SIG-M5 (cell line): ENCODE data around the gene PCCA.
"Not testable (repeated sequence)": the region's sequence is repeated elsewhere in the genome, so short reads cannot be mapped to it uniquely, and the experiment has no call there.

ENCODE experiments used
- DNase-seq: peaks from one replicate; lab custom pipeline; 2025; lab: John Stamatoyannopoulos, UW

The PCCA gene

GRCh38 chr13:100245104-100245503, 156.2 kb downstream of the PCCA start:
- no peak for DNase-seq

DNA sequence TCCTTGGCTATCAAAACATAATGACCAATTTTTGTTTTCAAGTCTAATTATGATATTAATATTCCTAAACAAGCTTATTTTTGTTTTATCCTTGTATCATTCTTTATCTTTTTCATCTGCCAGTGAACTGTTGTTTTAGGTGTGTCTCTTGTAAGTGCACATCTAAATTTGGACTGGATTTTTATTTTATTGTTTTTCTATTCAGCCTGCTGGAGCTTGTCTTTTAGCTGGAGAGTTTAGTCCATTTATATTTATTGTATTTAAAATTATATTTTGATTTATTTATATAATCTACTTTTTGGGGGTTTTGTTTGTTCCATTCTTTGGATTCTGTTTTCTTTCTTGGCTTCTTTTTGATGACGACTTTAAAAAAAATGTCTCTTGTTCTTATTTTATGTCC, 159.0 kb downstream of the PCCA start:
- DNase-seq = no peak

- no peak for DNase-seq
These were observed 165.1 kb downstream of the PCCA start for GRCh38 chr13:100254002-100254401.

DNA sequence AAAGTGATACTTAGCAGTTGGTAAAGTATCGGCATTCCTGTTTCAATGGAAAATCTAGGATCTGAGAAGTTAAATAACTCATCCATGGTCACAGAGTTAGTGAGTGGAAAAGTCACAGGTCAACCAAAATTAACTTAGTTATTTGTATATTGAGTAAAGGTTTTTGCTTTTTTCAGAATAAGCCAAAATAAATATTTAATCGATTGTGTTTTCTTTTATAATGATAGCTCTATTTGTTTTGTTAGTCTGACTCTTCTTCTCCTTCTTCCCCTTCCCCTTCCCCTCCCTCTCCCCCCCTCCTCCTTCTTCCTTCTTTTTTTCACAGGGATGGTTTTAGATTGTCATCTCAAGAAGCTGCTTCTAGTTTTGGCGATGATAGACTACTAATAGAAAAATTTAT, 173.5 kb downstream of the PCCA start:
- DNase-seq = no peak

DNA sequence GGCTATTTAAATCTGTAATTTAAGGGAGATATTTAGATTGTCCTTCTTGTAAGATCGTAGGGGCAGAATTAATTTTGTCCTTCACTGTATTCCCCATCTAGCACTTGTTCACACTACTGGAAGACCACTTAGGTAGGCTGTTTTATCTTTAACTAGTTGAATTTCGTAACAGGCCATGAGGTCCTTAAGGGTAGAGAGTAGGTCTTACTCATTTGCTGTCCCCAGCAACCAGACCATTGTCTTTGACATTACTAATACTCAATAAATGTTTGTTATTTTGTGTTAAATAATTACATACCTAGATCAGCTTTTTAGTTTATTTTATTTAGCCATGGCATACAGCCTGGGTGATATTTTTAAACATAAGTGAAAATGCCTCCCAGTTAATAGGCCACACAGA, 177.1 kb downstream of the PCCA start:
- no peak for DNase-seq

DNA sequence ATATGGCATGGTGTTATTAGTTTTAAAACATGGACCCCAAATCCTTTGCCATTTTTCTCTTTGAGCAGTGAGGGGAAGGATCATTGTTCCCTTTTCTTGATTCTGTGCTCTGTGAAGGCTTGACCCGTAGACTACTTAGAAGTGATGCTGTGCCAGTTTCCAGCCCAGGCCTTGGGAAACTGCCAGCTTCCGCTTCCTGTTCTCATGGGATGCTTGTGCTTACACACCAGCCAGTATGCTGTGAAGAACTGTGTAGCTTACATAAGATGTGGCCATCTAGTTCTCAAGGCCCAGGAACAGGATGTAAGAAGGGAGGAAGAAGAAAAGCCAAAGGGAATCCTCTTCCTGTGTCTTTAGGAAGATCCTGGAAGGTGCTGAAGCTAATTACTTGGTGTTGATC, 180.9 kb downstream of the PCCA start:
- no peak for DNase-seq

- DNase-seq = no peak
These were observed 184.2 kb downstream of the PCCA start for GRCh38 chr13:100273138-100273537.

DNA sequence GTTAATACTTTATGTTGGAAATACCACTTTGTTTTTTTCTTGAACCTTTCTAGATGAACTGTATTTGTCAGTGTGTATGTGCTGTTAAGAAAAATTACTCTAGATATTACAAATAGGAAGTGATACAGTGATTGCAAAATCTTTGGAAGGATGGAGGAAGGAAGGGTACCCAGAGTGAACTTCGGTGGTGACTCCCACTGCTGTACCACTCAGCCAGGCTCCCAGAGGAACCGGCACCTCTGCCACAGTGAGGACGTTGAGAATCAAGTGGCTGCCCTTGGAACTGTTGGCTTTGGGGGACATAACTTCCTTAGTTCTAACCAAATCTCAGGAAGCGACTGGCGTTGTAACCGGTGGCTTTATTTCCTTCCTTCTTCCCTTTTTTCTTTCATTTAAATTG, 184.7 kb downstream of the PCCA start:
- DNase-seq = no peak

GRCh38 chr13:100274942-100275506, 186.1 kb downstream of the PCCA start:
- DNase-seq = no peak

GRCh38 chr13:100275746-100276145, 186.9 kb downstream of the PCCA start:
- no peak for DNase-seq

GRCh38 chr13:100280681-100281080, 191.8 kb downstream of the PCCA start:
- no peak for DNase-seq

DNA sequence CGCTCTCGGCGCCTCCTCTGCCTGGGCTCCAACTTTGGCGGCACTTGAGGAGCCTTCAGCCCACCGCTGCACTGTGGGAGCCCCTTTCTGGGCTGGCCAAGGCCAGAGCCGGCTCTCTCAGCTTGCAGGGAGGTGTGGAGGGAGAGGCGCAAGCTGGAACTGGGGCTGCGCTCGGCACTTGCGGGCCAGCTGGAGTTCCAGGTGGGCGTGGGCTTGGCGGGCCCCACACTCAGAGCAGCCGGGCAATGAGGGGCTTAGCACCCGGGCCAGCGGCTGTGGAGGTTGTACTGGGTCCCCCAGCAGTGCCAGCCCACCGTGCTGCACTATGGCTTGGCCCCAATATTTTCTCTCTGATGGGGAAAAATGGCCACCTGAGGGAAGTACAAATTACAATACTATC, 193.4 kb downstream of the PCCA start:
- not testable (repeated sequence) for DNase-seq

GRCh38 chr13:100290165-100290801, 201.4 kb downstream of the PCCA start:
- no peak for DNase-seq

DNA sequence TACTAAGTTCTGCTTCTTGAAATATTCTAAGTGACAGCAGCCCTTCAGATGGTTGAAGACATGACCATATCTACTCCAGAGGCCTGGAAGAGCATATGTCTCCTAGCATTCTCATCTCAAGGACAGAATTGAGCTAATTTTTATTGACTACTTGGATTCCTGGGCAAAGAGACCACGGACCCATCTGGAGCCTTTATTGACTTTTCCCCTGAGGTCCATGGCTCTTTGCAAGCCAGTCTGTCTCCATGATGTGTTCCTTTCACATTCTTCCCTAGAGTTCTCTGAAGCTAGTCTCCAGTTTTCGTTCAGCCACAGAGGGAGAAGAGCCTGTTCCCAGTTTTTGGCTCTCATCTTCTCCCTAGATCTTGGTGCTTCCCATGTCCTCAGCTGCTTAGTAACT, 202.7 kb downstream of the PCCA start:
- DNase-seq = no peak

- no peak for DNase-seq
These were observed 208.5 kb downstream of the PCCA start for GRCh38 chr13:100297413-100297812.

- no peak for DNase-seq
These were observed 209.3 kb downstream of the PCCA start for GRCh38 chr13:100298116-100298681.

DNA sequence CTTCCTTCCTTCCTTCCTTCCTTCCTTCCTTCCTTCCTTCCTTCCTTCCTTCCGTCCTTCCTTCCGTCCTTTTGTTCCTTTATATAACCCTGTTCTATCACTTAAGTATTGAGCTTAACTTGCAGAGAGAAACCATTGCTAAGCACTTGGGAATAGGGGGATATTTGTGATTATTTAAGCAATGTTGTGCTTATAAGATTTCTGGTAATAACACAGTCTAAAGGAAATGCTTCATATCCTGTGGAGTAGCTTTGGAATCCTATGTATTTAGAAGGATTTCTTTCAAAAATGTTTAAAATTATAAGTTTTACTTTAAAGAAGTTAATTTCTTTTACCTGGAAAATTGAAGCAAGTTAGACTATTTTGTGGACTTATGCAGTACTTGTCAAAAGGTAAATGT, 209.8 kb downstream of the PCCA start:
- no peak for DNase-seq

DNA sequence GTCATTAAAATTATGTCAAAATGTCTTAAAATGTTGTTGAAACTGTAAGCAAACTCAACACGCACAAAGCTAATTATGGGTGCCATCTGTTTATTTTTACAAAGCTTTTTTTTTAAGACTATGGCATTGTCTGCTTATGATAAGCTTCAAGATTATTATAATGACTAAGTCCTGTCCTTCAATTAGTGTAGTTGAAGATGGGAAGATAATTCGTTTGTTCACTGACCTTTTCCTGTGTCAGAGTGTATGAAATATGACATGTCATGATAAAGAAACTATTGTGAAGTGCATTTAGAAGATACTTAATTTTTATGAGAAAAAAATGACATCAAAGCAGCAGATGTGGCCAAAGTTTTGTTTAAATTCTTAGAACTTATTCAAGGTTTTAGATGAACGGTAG, 211.3 kb downstream of the PCCA start:
- DNase-seq = no peak

DNA sequence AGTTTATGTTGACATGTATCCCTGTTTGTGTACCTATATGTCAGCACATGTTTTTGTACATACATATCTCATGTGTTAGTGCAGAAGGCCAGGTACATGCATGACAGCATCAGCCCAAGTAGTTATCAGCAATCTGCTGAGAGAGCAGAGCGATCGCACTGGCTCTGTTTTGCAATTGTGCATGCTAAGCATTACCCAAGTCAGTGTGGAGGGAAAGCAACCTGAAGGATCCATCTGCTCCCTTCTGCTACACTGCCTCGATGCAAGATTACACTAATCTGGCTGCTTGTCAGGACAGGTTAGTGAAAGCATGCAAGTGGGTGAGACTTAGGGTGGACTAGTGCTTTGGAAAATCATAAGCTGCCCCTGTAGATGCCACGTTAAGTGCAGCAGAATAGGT, 211.8 kb downstream of the PCCA start:
- no peak for DNase-seq

GRCh38 chr13:100301418-100301817, 212.5 kb downstream of the PCCA start:
- DNase-seq = no peak

DNA sequence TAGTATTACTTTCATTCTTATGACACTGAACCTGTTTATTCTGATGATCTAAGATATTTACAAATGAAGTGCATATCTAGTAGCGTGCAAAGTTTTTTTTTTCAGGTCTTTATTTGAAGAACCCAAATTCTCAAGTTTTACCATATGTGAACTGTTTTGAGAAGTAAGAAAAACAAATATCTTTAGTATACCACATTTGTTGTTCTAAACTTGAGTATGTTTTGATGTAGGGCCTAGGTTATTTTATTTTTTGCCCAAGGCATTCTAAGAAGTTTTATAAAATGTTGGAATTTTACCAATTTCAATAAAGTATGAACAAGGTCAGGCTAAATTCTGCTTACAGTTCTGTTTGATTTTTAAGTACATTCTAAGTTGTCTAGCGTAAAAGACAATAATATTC, 213.5 kb downstream of the PCCA start:
- no peak for DNase-seq

DNA sequence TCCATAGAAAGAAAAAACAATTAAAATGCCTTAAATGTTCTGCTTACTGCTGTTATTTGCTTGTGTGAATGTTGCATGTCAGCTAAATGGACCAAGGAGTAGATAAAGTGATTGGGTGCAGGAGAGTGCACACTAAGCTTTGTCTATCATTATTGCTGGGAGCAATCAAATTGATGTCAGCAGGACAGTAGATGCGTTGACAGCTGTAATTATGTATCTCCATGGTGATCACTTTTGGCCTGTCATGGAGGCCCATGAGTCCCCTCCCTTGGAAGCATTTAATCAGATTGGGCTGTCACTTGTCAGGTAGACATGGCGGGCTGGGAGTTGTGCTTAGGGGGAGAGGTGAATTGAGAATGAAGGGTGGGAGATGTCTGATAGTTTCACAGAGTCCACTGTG, 215.3 kb downstream of the PCCA start:
- no peak for DNase-seq

DNA sequence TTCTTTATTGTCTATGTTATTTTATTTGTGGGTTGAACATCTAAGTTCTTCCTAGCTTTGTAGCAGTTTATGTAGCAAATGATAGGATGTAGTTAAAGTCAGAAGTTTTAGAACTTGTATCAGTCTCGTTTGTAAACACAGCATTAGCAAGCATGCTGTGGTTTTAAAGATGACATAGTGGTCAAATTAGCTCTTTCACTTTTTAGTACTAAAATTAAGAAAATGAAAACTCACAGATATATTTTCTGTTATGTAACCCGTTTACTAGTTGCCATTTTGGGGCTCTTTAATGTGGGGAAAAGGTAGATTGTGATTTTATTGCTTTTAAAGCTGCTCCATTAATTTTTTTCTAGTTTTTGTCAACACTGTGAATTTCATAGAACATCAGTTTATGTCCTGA, 216.5 kb downstream of the PCCA start:
- no peak for DNase-seq

DNA sequence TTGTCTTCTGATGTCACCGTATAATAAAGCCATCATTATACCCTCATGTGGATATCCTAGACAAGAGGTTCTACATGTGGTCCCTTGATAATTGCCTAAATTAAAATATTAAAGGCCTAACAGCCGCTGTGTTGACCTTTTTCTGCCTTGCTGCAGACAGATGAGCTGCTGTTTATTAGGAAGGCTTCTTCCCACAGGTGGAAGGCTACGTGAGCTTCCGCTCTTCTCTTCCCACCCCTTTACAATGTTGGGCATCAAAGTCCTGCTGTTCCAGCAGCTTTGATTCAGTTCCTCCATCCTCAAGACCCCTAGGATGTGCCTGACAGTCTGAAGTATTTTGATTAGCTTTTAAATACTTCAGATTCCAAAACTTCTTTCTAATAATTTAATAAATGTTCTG, 217.1 kb downstream of the PCCA start:
- no peak for DNase-seq
